Gastrocnemius medialis (tissue), 4 donors: ENCODE results near the gene AP3M1. TPM values are rescaled to one million over a fixed set of nuclear protein-coding genes. Genes with fewer than 3 reads are reported as not detected.

Experiments
- ATAC-seq, 2 donors: fragments of 150-250 bp; one replicate each; pipeline ENCODE4 v1.9.1; 2016
- DNase-seq, 2 donors: peaks; one replicate each; pipeline ENCODE4 v3.0.0-alpha.2; 2019
- H3K27ac ChIP-seq, 4 donors: fragments of 200-600 bp; sonication (generic); 1 replicate in 1 of 4; 2 replicates in 3 of 4; pipeline ENCODE4 v1.5.1; 2016 to 2018; ENCODE audit warnings: mild to moderate bottlenecking in 2 of 4, moderate library complexity in 1 of 4
- H3K27me3 ChIP-seq, 3 donors: fragments of 200-600 bp; sonication (generic) in 2 of 3; 1 replicate in 1 of 3; 2 replicates in 2 of 3; pipeline versions ENCODE4 v1.5.1 to v1.6.0; 2016 to 2019; ENCODE audit warnings: mild to moderate bottlenecking in 1 of 3, moderate library complexity in 1 of 3
- H3K36me3 ChIP-seq, 2 donors: fragments of 200-600 bp; sonication (generic) in 1 of 2; one replicate each; pipeline ENCODE4 v1.5.1; 2017 to 2018
- H3K4me1 ChIP-seq, 2 donors: fragments of 200-600 bp; sonication (generic) in 1 of 2; one replicate each; pipeline ENCODE4 v1.5.1; 2016 to 2017; ENCODE audit warnings: mild to moderate bottlenecking in 2 of 2
- H3K4me3 ChIP-seq, 4 donors: fragments of 200-600 bp; sonication (generic) in 3 of 4; 1 replicate in 1 of 4; 2 replicates in 3 of 4; pipeline ENCODE4 v1.5.1; 2016 to 2019; ENCODE audit warnings: mild to moderate bottlenecking in 2 of 4
- H3K9me3 ChIP-seq, 3 donors: fragments of 200-600 bp; sonication (generic) in 2 of 3; 1 replicate in 1 of 3; 2 replicates in 2 of 3; pipeline ENCODE4 v1.5.1; 2016 to 2019
- CTCF ChIP-seq, 5 experiments: fragments of 450-650 bp in 3 of 5; fragments of 200-600 bp in 2 of 5; sonication (generic) in 2 of 5; IDR thresholded peaks in 4 of 5; conservative IDR thresholded peaks in 1 of 5; 1 replicate in 4 of 5; 2 replicates in 1 of 5; pipeline ENCODE4 v1.5.1; 2016 to 2019; ENCODE audit warnings: antibody characterized with exemption in 5 of 5, mild to moderate bottlenecking in 3 of 5, moderate library complexity in 3 of 5
- POLR2A ChIP-seq, 2 donors: fragments of 450-650 bp; IDR thresholded peaks; one replicate each; pipeline ENCODE4 v1.6.1; 2017; ENCODE audit warnings: antibody characterized with exemption in 2 of 2, mild to moderate bottlenecking in 2 of 2, moderate library complexity in 2 of 2
- in situ Hi-C, 4 donors: fragments of 200-750 bp; cut with MboI; loops; one replicate each; pipeline versions ENCODE4 v1.15.0 to v1.8.0; 2017; ENCODE audit warnings: low sequenced_read_pairs in 4 of 4
- intact Hi-C: fragments of 100-400 bp; cut with DNase I; formaldehyde crosslinking; loops from one replicate; pipeline ENCODE4 v1.15.1; 2023; ENCODE audit warnings: low total_unique reads
- total RNA-seq, 4 donors: library from RNA; depleted of rRNA; stranded (reverse); fragments of >200 nt; gene quantifications; one replicate each; pipeline versions ENCODE4 v1.1.0 to v1.2.3, GENCODE V29; 2016

The AP3M1 gene
- total RNA-seq, 4 donors from 2014 or later, result 15.3 to 22.9 (median 21.7) TPM

GRCh38 chr10:74077416-74077815 lies 73.2 kb downstream of the AP3M1 start:
- no peaks in the 10 kb centered on the region for H3K9me3 ChIP-seq
- H3K36me3 ChIP-seq, result peaks cover 0 to 58% of the 10 kb centered on the region in 2 donors
- no peak for ATAC-seq
- peak overlapping the region in 2 of 4 donors; percentile 42 to 75 for H3K27ac ChIP-seq
- H3K4me3 ChIP-seq, result no peak overlapping the region
- intact Hi-C loops (no loop called here), in situ Hi-C loops (loop anchor here in 1 of 4 donors (10.0 kb wide), 1 partner anchor 193 kb away; no protein-coding TSS in a partner anchor)
- H3K4me1 ChIP-seq, result peaks cover 12 to 36% of the 10 kb centered on the region in 2 donors
- no peaks in the 10 kb centered on the region for H3K27me3 ChIP-seq
- TF ChIP-seq CTCF (IDR thresholded peaks at IDR 0.05 in 4 of 5, conservative IDR thresholded peaks at IDR 0.05 in 1 of 5), result no peak
- no peak for TF ChIP-seq POLR2A (IDR thresholded peaks at IDR 0.05)
- no peak for DNase-seq

GRCh38 chr10:74076961-74077360 lies 73.7 kb downstream of the AP3M1 start:
- Histone ChIP-seq H3K36me3 (peaks cover 0 to 53% of the 10 kb centered on the region in 2 donors), H3K9me3 (no peaks in the 10 kb centered on the region), H3K27me3 (no peaks in the 10 kb centered on the region), H3K27ac (peak overlapping the region in 3 of 4 donors; percentile 6 to 75 (median 58)), H3K4me3 (no peak overlapping the region), H3K4me1 (peaks cover 14 to 39% of the 10 kb centered on the region in 2 donors)
- ATAC-seq (no peak), DNase-seq (no peak)
- intact Hi-C loops, result no loop called here
- in situ Hi-C loops, result loop anchor here in 1 of 4 donors (10.0 kb wide), 1 partner anchor 192 kb away; no protein-coding TSS in a partner anchor
- no peak for TF ChIP-seq CTCF (IDR thresholded peaks at IDR 0.05 in 4 of 5, conservative IDR thresholded peaks at IDR 0.05 in 1 of 5)
- no peak for TF ChIP-seq POLR2A (IDR thresholded peaks at IDR 0.05)

GRCh38 chr10:74075906-74076305 lies 74.7 kb downstream of the AP3M1 start:
- in situ Hi-C loops, result loop anchor here in 1 of 4 donors (10.0 kb wide), 1 partner anchor 191 kb away; no protein-coding TSS in a partner anchor
- H3K9me3 ChIP-seq, result no peaks in the 10 kb centered on the region
- H3K4me3 ChIP-seq, result no peak overlapping the region
- H3K27ac ChIP-seq, result peak overlapping the region; percentile 2 to 75 (median 46)
- ATAC-seq, result no peak
- no peak for TF ChIP-seq POLR2A (IDR thresholded peaks at IDR 0.05)
- no peak for TF ChIP-seq CTCF (IDR thresholded peaks at IDR 0.05 in 4 of 5, conservative IDR thresholded peaks at IDR 0.05 in 1 of 5)
- H3K36me3 ChIP-seq, result peaks cover 0 to 51% of the 10 kb centered on the region in 2 donors
- peaks cover 24 to 39% of the 10 kb centered on the region in 2 donors for H3K4me1 ChIP-seq
- intact Hi-C loops, result no loop called here
- DNase-seq, result no peak
- H3K27me3 ChIP-seq, result no peaks in the 10 kb centered on the region

DNA sequence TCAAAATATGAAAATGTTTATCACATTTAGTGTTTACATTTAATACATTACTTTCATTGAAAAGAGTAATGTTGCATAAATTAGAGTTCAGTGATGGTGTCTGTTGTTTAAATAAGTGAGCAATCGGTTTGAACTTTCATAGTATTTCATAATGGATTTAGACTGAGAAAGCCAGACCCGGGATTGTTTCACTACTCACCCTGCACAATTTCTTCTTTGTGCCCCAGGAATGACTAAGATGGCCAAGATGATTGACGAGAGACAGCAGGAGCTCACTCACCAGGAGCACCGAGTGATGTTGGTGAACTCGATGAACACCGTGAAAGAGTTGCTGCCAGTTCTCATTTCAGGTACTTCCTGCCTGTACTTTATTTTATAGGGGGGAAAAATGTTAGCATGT lies 78.1 kb downstream of the AP3M1 start:
- H3K9me3 ChIP-seq, result no peaks in the 10 kb centered on the region
- H3K27ac ChIP-seq, result peak overlapping the region; percentile 58 to 75 (median 66)
- peaks cover 0 to 46% of the 10 kb centered on the region in 2 donors for H3K36me3 ChIP-seq
- DNase-seq (no peak), ATAC-seq (peak; percentile 76 to 77)
- H3K27me3 ChIP-seq, result no peaks in the 10 kb centered on the region
- TF ChIP-seq POLR2A (IDR thresholded peaks at IDR 0.05), result no peak
- no peak for TF ChIP-seq CTCF (IDR thresholded peaks at IDR 0.05 in 4 of 5, conservative IDR thresholded peaks at IDR 0.05 in 1 of 5)
- peaks cover 32 to 56% of the 10 kb centered on the region in 2 donors for H3K4me1 ChIP-seq
- in situ Hi-C loops, result loop anchor here in 1 of 4 donors (10.0 kb wide), 1 partner anchor 188 kb away; no protein-coding TSS in a partner anchor
- H3K4me3 ChIP-seq, result no peak overlapping the region
- intact Hi-C loops, result no loop called here
